ENCODE measurements around the gene LKAAEAR1.

LKAAEAR1 gene

DNA sequence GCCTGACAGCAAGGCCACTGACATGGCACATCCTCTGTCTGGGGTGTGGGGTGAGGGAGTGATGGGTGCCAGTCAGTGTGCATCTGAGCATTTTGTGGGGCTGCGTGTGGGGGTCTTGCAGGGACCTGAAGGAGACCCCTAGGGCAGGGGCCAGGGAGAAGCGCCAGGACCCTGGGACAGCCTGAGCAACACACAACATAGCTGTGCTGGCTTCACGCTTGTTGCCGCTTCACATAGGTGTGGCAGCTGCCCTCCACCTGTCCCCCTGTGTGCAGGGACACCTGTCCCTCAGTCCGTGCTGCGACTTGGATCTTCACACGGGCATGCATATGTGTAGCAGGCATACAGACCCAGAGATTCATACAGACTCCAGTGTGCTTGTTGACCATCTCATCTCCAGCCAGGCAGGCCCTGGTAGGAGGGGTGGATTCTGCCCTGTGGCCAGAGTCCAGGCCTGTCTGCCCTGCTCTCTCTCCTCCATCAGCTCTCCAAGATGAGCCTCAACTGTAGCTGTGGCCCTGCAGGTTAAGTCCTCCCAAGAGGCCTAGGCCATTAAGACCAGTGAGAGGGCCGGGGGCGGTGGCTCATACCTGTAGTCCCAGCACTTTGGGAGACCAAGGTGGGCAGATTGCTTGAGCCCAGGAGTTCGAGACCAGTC is 26.3 kb upstream of the LKAAEAR1 start:
- no peak for DNase-seq

DNA sequence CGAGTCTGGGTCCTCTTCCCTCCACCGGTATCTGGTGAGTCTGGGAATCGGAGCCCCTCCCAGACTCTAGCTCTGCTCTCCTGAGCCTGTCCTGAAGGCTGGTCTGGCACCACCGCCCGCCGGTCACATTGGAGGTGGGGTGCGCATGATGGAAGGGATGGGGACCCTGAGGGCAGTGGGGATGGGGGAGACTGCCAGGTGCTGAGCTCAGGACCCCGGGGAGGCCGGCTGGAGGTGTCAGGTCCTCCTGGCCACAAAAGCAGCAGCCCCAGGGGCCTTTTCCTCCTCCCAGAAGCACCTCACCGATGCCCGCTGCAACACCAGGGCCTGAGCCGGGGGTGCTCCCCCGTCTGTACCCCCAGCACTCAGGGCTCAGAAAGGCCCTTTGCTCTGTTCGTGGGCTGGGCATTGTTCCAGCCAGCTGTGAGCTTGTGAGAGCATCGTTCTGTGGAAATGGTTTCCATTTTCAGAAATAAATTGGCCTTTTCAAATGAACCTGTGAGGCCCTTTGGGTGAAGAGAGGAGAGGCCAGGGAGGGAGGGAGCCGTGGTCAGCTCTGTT is 25.7 kb upstream of the LKAAEAR1 start:
- DNase-seq: no peak

- DNase-seq: no peak
Observed at GRCh38 chr20:64108731-64109681, 24.8 kb upstream of the LKAAEAR1 start.

DNA sequence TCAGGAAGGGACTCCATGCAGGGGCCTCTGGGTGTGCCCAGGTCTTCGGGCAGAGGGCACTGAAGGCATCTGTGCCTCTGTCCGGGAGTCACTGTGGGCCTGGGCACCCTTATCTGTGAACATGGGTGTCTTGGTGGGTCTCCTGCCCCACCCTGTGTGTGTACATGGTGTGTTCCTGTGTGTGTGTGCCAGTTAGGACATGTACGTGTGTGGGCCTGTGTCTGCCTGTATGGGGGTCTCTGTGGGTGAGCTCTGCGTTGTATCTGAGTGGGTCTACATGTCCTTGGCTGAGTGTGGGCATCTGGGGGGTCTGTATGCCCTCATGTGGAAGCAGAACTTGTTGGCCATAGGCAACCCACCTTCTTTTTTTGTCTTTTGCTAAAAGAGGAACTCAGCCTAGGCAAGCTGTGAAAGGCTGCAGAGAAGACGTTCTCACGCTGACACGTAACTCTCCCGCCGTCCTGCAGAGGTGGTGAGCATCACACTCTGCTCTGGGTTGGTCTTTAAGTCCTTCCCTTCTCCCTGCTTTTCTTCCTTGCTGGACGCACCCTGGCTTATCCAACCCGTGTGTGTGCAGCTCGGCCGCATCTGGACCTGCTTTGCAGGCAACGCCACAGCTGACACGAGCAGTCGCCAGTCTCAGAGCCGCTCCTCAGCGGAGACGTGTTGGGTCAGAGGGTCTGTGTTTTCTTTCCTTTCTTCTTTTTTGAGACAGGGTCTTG is 23.7 kb upstream of the LKAAEAR1 start:
- DNase-seq: no peak

DNA sequence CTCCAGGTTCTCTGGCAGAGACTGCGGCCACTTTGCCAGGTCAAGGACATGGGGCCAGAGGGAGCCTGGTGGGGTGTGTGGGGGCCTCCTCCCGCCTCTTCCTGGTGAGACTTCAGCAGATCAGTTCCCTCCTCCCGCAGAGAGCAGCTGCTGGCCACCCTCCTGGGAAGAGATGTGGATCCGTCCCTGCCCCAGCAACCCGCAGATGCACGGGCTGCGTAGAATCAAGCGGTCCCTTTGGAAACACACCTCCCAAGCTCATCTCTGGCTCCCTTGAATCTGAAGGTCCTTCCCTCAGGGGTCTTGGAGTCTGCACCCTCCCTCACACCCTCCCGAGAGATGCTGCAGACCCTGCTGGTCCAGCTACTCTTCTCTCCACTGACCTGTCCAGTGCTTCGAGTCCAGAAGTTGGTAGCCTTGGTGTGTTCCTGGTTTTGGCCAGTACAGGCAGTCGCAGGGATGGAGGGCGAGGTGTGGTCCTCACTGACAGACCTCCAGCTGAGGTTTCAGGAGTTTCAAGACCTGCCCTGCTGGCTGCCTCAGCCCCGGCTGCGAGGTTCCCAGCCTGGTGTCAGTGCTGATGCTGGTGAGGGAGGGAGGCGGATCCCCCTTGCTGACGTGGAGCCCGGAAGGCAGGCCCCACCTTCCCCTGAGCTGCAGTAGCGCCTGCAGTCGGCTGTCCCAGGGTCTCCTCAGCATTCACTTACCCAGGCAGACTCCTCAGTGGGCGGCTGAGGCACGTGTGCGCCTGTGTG is 23.0 kb upstream of the LKAAEAR1 start, which contains the start of gene NPBWR2:
TSS of gene NPBWR2 (minus strand) at position 585 of the 755 bp plus-strand sequence. CDS start 734 bp downstream, outside the sequence.
- no peak for DNase-seq

- DNase-seq: no peak
Observed at GRCh38 chr20:64106435-64106961, 22.3 kb upstream of the LKAAEAR1 start.

- DNase-seq: no peak
Observed at GRCh38 chr20:64105846-64106434, 21.7 kb upstream of the LKAAEAR1 start.

DNA sequence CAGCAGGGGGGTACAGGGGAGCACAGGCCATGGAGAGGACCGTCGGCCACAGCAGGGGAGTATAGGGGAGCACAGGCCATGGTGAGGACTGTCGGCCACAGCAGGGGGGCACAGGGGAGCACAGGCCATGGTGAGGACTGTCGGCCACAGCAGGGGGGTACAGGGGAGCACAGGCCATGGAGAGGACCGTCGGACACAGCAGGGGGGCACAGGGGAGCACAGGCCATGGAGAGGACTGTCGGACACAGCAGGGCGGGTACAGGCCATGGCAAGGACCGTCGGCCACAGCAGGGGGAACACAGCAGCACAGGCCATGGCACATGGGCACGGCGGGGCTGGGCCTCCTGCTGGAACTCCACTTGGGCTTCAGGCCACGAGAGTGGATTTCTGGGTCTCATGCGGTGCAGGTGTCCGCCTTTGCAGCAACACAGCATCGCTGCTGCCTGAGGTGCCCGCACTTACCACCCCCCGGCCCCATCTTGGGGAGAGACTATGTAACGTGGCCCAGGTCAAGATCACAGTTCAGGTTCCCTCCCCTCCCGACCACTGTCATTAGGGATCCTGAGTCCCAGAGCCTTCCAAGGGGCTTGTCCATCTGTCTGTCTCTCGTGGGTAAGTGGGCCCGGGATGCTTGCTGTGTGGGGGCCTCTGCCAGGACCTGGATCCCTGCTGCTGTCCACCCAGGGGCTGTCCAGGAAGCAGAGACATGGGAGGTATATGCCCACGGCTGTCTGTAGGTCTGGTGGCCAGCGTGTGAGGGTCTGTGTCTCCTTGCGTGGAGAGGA is 20.7 kb upstream of the LKAAEAR1 start:
- no peak for DNase-seq

DNA sequence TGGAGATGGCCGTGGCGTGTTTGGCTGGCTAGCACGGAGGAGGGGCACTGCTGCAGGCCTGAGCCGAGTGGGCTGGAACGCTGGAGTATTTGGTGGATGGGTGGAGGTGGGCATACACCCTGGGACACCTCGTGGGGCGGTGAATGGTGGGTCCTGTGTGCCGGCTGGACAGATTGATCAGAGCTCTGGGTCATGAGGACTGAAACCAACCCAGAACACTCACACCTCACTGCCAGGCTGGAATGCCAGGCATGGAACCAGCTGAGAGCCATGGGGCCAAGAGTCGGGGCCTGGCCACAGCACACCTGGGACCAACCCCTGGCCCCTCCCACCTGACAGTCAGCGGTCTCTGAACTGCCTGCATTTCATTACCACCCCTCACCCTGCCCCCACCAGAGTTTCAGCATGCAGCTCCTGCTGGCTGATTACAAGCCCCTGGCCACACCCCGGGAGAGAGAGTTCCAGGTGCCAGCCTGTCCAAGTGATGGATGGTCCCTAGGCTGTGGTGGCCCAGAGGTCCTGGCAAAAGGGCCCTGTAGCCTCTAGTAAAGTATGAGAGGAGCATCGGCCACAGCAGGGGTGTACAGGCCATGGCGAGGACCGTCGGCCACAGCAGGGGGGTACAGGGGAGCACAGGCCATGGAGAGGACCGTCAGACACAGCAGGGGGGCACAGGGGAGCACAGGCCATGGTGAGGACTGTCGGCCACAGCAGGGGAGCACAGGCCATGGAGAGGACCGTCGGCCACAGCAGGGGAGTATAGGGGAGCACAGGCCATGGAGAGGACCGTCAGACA is 19.9 kb upstream of the LKAAEAR1 start:
- DNase-seq: no peak

- DNase-seq: peak; percentile 77
Observed at GRCh38 chr20:64102647-64103354, 18.6 kb upstream of the LKAAEAR1 start.

DNA sequence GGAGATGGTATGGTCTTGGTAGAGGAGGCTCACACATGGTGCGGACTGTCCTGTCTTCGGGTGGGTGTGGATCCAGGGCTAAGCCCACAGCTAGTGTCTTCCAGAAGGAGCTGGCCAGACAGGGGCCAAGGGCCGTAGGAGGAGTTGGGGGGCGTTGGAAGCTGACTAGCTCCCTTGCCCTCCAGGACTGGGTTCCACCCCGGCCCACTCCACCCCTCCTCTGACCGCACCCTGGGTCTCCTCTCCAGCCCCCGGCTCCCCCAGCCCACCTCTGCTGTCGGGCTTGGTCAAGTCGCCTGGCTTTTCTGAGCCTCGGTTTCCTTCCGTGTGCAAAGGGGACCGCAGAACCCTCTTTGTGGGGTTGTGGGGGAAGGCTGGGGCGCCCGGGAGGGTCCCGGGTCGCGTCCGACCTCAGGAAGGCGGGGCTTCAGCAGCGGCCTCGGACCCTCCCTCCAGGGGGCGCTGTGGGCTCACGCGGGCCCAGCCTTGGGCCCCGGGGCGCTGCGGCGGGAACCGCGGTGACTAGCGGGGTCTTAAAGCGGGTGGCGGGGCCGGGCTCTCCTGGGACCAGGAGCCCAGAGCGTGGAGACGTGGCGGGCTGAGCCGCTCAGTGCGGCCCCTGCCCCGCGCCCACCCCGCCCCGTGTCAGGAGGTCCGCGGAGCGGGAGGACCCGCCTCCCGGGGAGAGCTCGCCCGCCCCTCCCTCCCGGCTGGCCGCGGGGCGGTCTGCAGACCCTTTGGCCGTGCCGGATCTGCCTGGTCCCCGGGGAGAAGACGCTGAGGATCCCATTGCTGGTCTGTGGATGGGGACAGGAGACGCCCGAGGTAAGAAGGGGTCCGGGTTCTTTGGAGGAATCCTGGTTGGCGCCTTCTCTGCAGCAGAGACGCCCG is 17.8 kb upstream of the LKAAEAR1 start:
- DNase-seq: peak; percentile 67

- DNase-seq: no peak
Observed at GRCh38 chr20:64100946-64101688, 16.9 kb upstream of the LKAAEAR1 start.

DNA sequence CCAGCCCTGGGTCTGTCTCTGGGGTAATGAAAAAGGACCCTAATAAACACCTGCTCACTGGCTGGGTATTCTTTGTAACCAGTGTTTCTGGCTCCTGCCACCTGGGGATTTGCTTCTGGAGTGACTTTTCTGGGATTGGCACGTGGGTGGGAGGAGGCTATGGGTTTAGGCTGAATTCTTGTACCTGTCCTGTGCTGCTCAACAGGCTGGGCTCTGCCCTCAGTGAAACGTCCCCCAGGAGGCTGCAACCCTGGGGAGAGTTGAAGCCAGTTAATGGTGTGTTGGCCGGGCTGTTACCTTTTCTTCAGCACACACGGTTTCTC is 16.3 kb upstream of the LKAAEAR1 start:
- DNase-seq: no peak

DNA sequence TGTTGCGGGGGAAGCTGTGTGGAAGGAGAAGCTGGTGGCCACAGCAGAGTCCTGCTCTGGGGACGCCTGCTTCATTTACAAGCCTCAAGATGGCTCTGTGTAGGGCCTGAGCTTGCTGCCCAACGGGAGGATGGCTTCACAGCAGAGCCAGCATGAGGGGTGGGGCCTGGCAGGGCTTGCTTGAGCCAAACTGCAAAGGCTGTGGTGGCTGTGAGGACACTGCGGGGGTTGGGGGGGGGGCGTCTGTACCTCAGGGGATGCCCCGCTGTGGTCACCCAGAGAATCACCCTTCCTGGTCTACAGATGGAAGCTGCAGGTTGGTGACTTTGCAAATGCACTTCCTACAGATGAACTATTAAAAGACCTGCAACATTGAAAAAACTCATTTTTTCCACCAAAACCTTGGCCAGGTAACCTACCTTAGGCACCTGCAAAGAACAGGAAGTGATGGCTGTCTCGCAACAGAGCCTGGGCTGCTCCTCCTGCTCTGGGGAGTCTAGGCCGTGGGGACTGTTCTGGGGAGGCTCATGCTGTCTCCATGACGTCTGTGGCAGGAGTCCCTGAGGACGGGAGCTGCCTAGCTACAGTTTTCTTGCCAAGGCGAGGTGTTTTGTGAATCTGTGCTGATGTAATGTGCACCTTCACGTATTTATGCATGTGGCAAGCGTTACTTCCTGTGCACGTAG is 15.8 kb upstream of the LKAAEAR1 start:
- DNase-seq: no peak

- DNase-seq: peak; percentile 72
Observed at GRCh38 chr20:64099086-64099786, 15.0 kb upstream of the LKAAEAR1 start.

DNA sequence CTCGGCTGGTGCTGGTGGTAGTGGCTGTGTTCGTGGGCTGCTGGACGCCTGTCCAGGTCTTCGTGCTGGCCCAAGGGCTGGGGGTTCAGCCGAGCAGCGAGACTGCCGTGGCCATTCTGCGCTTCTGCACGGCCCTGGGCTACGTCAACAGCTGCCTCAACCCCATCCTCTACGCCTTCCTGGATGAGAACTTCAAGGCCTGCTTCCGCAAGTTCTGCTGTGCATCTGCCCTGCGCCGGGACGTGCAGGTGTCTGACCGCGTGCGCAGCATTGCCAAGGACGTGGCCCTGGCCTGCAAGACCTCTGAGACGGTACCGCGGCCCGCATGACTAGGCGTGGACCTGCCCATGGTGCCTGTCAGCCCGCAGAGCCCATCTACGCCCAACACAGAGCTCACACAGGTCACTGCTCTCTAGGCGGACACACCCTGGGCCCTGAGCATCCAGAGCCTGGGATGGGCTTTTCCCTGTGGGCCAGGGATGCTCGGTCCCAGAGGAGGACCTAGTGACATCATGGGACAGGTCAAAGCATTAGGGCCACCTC is 14.3 kb upstream of the LKAAEAR1 start:
- no peak for DNase-seq
